Measurements from ENCODE around the gene SFXN3. TPM values are rescaled to one million over a fixed set of nuclear protein-coding genes. Genes with fewer than 3 reads are reported as not detected.
"Not testable (repeated sequence)": the region's sequence is repeated elsewhere in the genome, so short reads cannot be mapped to it uniquely, and the experiment has no call there.

SFXN3 gene
- total and polyA plus RNA-seq, 2 donors from 2014 or later = 23.3 to 51.6 TPM

- FAIRE-seq = no peak
- DNase-seq = peak; percentile 85 to 95 (median 92)
- Histone ChIP-seq H3K27me3 (ENCODE audit: control insufficient read depth, insufficient read depth, low read length) (peaks cover 3% of the 10 kb centered on the region), H3K9ac (ENCODE audit: low read length in 3 of 3) (peak overlapping the region; percentile 47 to 89 (median 88)), H3K27ac (ENCODE audit: low read depth in 2 of 2, low read length in 2 of 2) (peak overlapping the region; percentile 96 to 97), H3K4me1 (ENCODE audit: control insufficient read depth in 2 of 3, insufficient read depth in 2 of 3, low read depth in 1 of 3, low read length in 3 of 3) (peaks cover 0 to 21% (median 5%) of the 10 kb centered on the region in 3 donors), H3K4me3 (ENCODE audit: low read length in 3 of 3) (peak overlapping the region; percentile 64 to 93 (median 88)), H3K36me3 (ENCODE audit: control insufficient read depth in 2 of 3, insufficient read depth in 3 of 3, low read length in 3 of 3) (peaks cover 0 to 18% (median 8%) of the 10 kb centered on the region in 3 donors), H3K9me3 (ENCODE audit: control insufficient read depth in 2 of 3, insufficient read depth in 1 of 3, low read length in 3 of 3) (no peaks in the 10 kb centered on the region)
- intact Hi-C loops (cut with DNase I) = no loop called here
- no peak for TF ChIP-seq CTCF (IDR thresholded peaks at IDR 0.05; ENCODE audit: borderline replicate concordance, extremely low read depth, insufficient read depth)
Observed at GRCh38 chr10:101031796-101032636, 982 bp downstream of the SFXN3 start.

GRCh38 chr10:101032637-101033224 lies 1.7 kb downstream of the SFXN3 start:
- intact Hi-C loops (cut with DNase I) = no loop called here
- no peaks in the 10 kb centered on the region for H3K9me3 ChIP-seq (ENCODE audit: control insufficient read depth in 2 of 3, insufficient read depth in 1 of 3, low read length in 3 of 3)

GRCh38 chr10:101033276-101033675 lies 2.2 kb downstream of the SFXN3 start:
- H3K4me3 ChIP-seq (ENCODE audit: low read length in 3 of 3) = peak overlapping the region in 2 of 3 donors; percentile 88 to 93
- FAIRE-seq (no peak), DNase-seq (peak in 1 of 5 donors; percentile 38)
- intact Hi-C loops (cut with DNase I) = no loop called here
- H3K36me3 ChIP-seq (ENCODE audit: control insufficient read depth in 2 of 3, insufficient read depth in 3 of 3, low read length in 3 of 3) = peaks cover 0 to 27% (median 18%) of the 10 kb centered on the region in 3 donors
- TF ChIP-seq CTCF (IDR thresholded peaks at IDR 0.05; ENCODE audit: borderline replicate concordance, extremely low read depth, insufficient read depth) = no peak
- peak overlapping the region; percentile 96 to 97 for H3K27ac ChIP-seq (ENCODE audit: low read depth in 2 of 2, low read length in 2 of 2)
- peak overlapping the region in 1 of 3 donors; percentile 89 for H3K9ac ChIP-seq (ENCODE audit: low read length in 3 of 3)
- H3K27me3 ChIP-seq (ENCODE audit: control insufficient read depth, insufficient read depth, low read length) = peaks cover 3% of the 10 kb centered on the region
- H3K9me3 ChIP-seq (ENCODE audit: control insufficient read depth in 2 of 3, insufficient read depth in 1 of 3, low read length in 3 of 3) = no peaks in the 10 kb centered on the region
- H3K4me1 ChIP-seq (ENCODE audit: control insufficient read depth in 2 of 3, insufficient read depth in 2 of 3, low read depth in 1 of 3, low read length in 3 of 3) = peaks cover 0 to 21% (median 5%) of the 10 kb centered on the region in 3 donors

More at GRCh38 chr10:101032637-101033224, 1.7 kb downstream of the SFXN3 start:
- DNase-seq = peak in 2 of 5 donors; percentile 63 to 85
- peaks cover 0 to 23% (median 14%) of the 10 kb centered on the region in 3 donors for H3K36me3 ChIP-seq (ENCODE audit: control insufficient read depth in 2 of 3, insufficient read depth in 3 of 3, low read length in 3 of 3)
- H3K4me3 ChIP-seq (ENCODE audit: low read length in 3 of 3) = peak overlapping the region; percentile 63 to 93 (median 88)
- H3K4me1 ChIP-seq (ENCODE audit: control insufficient read depth in 2 of 3, insufficient read depth in 2 of 3, low read depth in 1 of 3, low read length in 3 of 3) = peaks cover 0 to 21% (median 5%) of the 10 kb centered on the region in 3 donors
- no peak for FAIRE-seq
- H3K9ac ChIP-seq (ENCODE audit: low read length in 3 of 3) = peak overlapping the region; percentile 21 to 89 (median 26)
- peaks cover 3% of the 10 kb centered on the region for H3K27me3 ChIP-seq (ENCODE audit: control insufficient read depth, insufficient read depth, low read length)
- peak overlapping the region; percentile 96 to 97 for H3K27ac ChIP-seq (ENCODE audit: low read depth in 2 of 2, low read length in 2 of 2)
- TF ChIP-seq CTCF (IDR thresholded peaks at IDR 0.05; ENCODE audit: borderline replicate concordance, extremely low read depth, insufficient read depth) = no peak

GRCh38 chr10:101034404-101034803 lies 3.4 kb downstream of the SFXN3 start:
- H3K4me3 ChIP-seq (ENCODE audit: low read length in 3 of 3); H3K27ac ChIP-seq (ENCODE audit: low read depth in 2 of 2, low read length in 2 of 2); H3K27me3 ChIP-seq (ENCODE audit: control insufficient read depth, insufficient read depth, low read length); intact Hi-C loops (cut with DNase I); H3K9ac ChIP-seq (ENCODE audit: low read length in 3 of 3); FAIRE-seq; H3K9me3 ChIP-seq (ENCODE audit: control insufficient read depth in 2 of 3, insufficient read depth in 1 of 3, low read length in 3 of 3): not testable (repeated sequence)
- peaks cover 0 to 27% (median 18%) of the 10 kb centered on the region in 3 donors for H3K36me3 ChIP-seq (ENCODE audit: control insufficient read depth in 2 of 3, insufficient read depth in 3 of 3, low read length in 3 of 3)
- peak in 1 of 5 donors; percentile 13 for DNase-seq
- peaks cover 0 to 15% (median 5%) of the 10 kb centered on the region in 3 donors for H3K4me1 ChIP-seq (ENCODE audit: control insufficient read depth in 2 of 3, insufficient read depth in 2 of 3, low read depth in 1 of 3, low read length in 3 of 3)

Measured in kidney (tissue), 14 donors.